22Rv1 (cell line): ENCODE measurements around the gene NKX2-2.

ENCODE experiments used
- H3K27ac ChIP-seq: fragments of 450-650 bp; 2 replicates; pipeline ENCODE4 v1.5.1; 2017
- ZFX ChIP-seq: fragments of 450-650 bp; IDR thresholded peaks from 2 replicates; pipeline ENCODE4 v1.6.1; 2017; ENCODE audit warnings: antibody characterized with exemption, borderline replicate concordance
- TF ChIP-seq, protein P1 (sequence below): fragments of 450-650 bp; IDR thresholded peaks from 2 replicates; pipeline ENCODE4 v1.5.1; 2017; ENCODE audit warnings: mild to moderate bottlenecking

The NKX2-2 gene

DNA sequence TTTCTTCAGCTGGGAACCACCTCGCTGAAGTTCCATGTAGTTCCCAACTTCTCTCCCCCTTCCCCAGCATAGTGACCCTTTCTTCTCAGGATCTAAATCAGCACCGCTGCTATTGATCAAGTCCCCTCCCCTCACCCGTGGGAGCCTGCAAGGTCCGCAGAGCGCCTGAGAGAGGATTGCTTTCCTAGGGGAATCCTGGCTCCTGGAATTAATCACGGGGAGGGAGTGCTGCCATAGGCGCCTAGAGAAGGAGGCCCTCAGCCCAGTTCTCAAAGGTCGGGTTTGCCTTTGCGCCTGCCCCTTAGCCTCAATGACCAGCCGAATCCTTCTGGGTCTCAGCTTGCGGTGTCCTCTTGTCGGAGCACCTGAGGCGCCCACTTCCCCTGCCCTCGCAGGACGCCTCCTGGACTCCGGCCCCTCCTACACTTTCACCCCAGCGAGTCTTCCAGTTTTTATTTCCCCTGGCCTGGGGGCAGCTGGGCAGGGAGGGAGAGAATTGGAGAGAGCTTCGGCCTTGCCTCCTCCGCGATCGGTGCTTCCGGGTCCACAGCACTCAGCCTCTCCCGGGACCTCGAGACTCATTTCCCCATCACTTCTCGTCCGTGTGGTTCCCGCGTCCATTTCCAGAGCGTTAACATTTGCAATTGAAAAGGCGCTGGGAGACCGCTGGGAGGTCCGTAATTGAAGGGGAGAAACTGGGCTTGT, 3.1 kb upstream of the NKX2-2 start:
- H3K27ac ChIP-seq = no peak overlapping the region
- TF ChIP-seq, protein P1, sequence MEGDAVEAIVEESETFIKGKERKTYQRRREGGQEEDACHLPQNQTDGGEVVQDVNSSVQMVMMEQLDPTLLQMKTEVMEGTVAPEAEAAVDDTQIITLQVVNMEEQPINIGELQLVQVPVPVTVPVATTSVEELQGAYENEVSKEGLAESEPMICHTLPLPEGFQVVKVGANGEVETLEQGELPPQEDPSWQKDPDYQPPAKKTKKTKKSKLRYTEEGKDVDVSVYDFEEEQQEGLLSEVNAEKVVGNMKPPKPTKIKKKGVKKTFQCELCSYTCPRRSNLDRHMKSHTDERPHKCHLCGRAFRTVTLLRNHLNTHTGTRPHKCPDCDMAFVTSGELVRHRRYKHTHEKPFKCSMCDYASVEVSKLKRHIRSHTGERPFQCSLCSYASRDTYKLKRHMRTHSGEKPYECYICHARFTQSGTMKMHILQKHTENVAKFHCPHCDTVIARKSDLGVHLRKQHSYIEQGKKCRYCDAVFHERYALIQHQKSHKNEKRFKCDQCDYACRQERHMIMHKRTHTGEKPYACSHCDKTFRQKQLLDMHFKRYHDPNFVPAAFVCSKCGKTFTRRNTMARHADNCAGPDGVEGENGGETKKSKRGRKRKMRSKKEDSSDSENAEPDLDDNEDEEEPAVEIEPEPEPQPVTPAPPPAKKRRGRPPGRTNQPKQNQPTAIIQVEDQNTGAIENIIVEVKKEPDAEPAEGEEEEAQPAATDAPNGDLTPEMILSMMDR = no peak

DNA sequence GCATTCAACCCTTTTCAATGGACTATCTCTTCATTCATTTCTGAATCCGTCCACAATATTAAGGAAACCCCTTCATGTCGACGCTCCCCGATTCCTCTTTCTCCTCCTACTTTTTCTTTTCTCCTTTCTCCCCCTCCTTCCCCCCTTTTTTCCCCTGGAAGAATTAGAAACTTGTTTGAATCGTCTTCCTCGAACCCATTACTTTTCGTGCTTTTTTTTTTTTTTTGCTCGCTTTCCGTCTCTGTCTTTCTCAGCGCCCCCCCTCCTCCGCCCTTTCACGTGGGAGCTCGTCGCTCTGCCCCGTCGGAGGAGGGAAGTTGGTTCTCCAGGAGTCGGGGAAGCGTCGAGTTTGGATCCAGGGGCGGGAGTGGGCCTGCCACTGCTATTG, 2.3 kb upstream of the NKX2-2 start:
- no peak overlapping the region for H3K27ac ChIP-seq
- TF ChIP-seq ZFX = no peak

DNA sequence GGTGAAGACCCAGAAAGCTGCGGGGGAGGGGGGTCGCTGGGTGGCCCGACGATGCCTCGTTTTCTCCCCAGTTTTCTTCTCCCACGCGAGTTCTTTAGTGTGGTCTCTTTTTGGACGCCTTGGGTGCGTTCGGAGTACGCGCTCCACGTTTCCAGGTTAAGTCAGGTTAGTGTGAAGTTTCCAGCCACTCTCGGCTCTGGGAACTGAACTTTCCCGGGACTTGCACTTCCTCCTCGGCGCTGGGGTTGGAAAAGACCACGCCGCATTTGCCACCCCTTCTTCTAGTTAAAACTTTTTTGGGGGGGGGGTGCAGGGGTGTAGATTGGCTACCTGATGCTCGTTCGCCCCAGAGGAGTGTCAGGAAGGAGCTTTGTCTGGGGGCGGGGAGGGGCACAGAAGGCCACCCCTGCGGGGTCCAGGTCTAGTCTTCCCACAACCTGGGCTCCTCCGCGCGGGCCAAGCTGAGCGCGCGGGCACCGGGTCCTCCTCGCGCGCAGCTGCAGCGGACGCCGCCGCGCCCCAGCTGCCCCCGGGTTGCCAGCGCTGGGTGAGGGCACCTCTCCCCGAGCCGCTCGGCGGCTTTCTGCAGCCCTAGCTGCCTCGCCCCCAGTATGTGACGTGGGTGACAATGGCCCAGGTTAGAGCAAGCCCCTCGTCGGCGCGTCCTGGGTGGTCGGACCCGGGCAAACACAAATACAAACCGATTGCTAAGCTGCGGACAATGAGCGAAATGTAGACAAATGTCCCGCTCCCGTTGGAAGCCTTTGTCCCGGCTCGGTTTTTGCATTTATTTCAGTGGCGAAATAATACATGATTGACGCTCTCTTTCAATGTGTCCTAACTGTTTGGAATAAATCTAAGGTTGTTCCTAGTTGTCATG, 1.7 kb upstream of the NKX2-2 start:
- no peak overlapping the region for H3K27ac ChIP-seq
- TF ChIP-seq ZFX = no peak
- TF ChIP-seq, protein P1 = no peak

DNA sequence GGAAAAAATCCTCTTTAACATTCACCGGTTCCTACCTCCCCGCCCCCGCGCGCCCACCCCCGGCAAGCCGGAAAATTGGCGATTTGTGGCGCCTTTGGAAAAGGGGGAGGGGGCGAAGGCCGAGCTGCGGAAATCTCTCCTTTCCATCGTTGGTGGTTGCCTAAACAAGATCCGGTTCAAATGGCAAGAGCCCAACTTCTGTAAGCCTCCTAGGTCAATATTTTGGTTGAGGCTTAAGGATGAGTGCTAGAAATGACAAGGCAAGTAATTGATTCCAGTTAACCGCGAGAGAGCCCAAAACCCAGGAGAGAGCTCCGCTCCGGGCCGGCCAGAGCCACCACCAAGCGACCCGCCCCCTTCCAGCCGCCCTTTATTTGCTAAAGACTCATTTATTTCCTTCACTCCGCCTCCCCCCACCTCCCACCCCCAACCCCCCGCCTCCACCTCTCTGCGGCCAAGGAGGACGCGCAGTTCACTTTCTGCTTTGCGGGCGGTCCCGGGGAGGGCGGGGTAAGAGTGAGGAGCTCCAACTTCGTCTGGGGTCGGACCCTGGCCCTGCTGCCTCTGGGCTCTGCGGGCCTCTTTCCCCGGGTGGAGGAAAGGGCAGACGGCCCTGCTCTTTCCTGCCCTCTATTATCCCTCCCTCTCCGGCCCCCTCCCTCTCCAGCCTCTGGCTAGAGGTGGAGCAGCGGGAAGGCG, 838 bp upstream of the NKX2-2 start:
- no peak for TF ChIP-seq ZFX
- TF ChIP-seq, protein P1 = no peak
- H3K27ac ChIP-seq = no peak overlapping the region

DNA sequence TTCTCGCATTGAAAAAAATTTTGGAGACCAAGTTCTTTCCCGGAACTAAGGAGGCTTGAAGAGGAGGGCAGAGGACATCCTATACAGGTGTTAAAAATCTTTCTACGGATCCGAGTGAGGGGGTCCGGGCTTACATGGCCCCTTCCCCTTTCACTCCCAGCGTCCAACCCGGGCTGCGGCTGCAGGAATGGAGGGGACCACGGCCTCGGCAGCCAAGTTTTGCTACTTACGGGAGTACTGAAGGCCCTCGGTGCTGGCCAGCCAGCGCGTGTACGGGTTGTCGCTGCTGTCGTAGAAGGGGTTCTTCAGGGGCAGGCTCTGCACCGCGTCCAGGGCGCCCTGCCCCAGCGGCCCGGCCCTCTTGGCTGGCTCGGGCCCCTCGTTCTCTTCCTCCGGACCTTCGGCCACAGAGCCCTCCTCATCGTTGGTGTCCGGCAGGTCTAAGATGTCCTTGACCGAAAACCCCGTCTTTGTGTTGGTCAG, 642 bp downstream of the NKX2-2 start:
- no peak overlapping the region for H3K27ac ChIP-seq
- TF ChIP-seq, protein P1 = no peak
- TF ChIP-seq ZFX = no peak

DNA sequence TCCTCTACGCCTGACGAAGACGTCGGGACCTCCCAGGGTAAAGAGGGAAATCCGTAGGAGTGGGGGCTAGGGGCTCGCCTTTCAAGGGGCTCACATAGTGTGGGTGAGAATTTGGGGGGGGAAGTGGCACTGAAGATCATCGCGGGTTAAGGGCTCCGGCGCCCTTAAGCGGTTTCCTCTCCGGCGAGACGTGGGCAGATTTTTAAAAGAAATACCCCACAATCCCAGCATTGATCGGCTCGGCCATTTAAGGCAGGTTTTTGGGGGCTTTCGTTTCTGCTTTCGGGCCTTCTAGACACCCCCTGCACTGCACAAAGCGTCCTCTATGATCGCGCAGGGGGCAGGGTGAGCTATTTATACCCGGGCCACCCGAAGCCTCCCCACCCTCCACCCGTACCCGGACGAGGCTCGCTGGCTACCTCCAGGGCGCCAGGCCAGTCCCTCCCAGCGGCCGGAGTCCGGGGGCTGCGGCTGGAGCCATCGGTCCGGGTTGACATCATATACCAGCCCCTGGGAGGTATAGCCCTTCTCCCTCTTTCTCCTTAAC, 1.2 kb downstream of the NKX2-2 start:
- H3K27ac ChIP-seq = no peak overlapping the region
- no peak for TF ChIP-seq ZFX
- TF ChIP-seq, protein P1 = no peak

DNA sequence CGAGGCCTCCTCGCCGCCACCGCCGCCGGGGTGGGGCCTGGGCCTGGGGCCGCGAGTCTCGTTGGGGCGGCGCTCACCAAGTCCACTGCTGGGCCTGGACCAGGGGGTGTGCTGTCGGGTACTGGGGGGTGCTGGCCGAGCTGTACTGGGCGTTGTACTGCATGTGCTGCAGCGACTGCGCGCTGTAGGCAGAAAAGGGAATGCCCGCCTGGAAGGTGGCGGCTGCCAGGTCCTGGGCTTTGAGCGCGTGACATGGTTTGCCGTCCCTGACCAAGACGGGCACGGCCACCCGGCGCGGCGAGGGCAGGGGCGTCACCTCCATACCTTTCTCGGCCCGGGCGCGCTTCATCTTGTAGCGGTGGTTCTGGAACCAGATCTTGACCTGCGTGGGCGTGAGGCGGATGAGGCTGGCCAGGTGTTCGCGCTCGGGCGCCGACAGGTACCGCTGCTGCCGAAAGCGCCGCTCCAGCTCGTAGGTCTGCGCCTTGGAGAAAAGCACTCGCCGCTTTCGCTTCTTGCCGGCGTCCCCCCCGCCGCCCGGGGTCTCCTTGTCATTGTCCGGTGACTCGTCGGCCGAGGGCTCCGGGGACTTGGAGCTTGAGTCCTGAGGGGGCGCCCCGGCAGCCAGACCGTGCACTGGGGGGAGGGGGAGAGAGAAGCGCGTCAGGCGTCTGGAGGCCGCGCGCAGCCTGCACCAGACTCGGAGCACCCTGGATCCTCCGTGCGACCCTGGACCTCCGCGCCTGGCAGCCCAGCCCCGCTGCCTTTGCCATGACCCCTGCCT, 1.8 kb downstream of the NKX2-2 start:
- no peak overlapping the region for H3K27ac ChIP-seq
- TF ChIP-seq, protein P1 = no peak
- no peak for TF ChIP-seq ZFX
